HUES48 (cell line): ENCODE data around the gene ABL1.

ENCODE experiments used
- H3K27ac ChIP-seq: one replicate; pipeline ENCODE4 v1.7.0; 2013; ENCODE audit warnings: low read depth, low read length, inconsistent platforms
- H3K27me3 ChIP-seq: 2 replicates; pipeline ENCODE4 v1.6.1; 2013; ENCODE audit warnings: mild to moderate bottlenecking, low read length; ENCODE audit not compliant: control insufficient read depth, insufficient read depth
- H3K36me3 ChIP-seq: 2 replicates; pipeline ENCODE4 v1.6.1; 2013; ENCODE audit warnings: low read length; ENCODE audit not compliant: control insufficient read depth, insufficient read depth
- H3K4me1 ChIP-seq: 2 replicates; pipeline ENCODE4 v1.6.1; 2013; ENCODE audit warnings: mild to moderate bottlenecking, low read length; ENCODE audit not compliant: control insufficient read depth, insufficient read depth
- H3K4me3 ChIP-seq: 2 replicates; pipeline ENCODE4 v1.5.1; 2013; ENCODE audit warnings: mild to moderate bottlenecking, low read depth, low read length
- H3K9ac ChIP-seq: 2 replicates; pipeline ENCODE4 v1.6.1; 2013; ENCODE audit warnings: mild to moderate bottlenecking, low read depth, low read length, moderate library complexity
- H3K9me3 ChIP-seq: 2 replicates; pipeline ENCODE4 v1.6.1; 2013; ENCODE audit warnings: low read length; ENCODE audit not compliant: control insufficient read depth, insufficient read depth

Gene ABL1

GRCh38 chr9:130934246-130934645 lies 99.2 kb downstream of the ABL1 start:
- no peaks in the 10 kb centered on the region for H3K36me3 ChIP-seq
- no peak overlapping the region for H3K9ac ChIP-seq
- H3K4me3 ChIP-seq, result no peak overlapping the region
- H3K4me1 ChIP-seq, result peaks cover 37% of the 10 kb centered on the region
- no peaks in the 10 kb centered on the region for H3K9me3 ChIP-seq
- no peak overlapping the region for H3K27ac ChIP-seq
- peaks cover 45% of the 10 kb centered on the region for H3K27me3 ChIP-seq

- no peak overlapping the region for H3K27ac ChIP-seq
- H3K9me3 ChIP-seq, result no peaks in the 10 kb centered on the region
- no peak overlapping the region for H3K4me3 ChIP-seq
- peaks cover 53% of the 10 kb centered on the region for H3K27me3 ChIP-seq
- H3K9ac ChIP-seq, result no peak overlapping the region
- H3K36me3 ChIP-seq, result no peaks in the 10 kb centered on the region
- peaks cover 37% of the 10 kb centered on the region for H3K4me1 ChIP-seq
Measured at GRCh38 chr9:130934702-130935647, 99.9 kb downstream of the ABL1 start.

- H3K4me1 ChIP-seq, result peaks cover 37% of the 10 kb centered on the region
Measured at GRCh38 chr9:130935648-130936271, 100.7 kb downstream of the ABL1 start.

GRCh38 chr9:130936285-130937117 lies 101.4 kb downstream of the ABL1 start:
- Histone ChIP-seq H3K36me3 (no peaks in the 10 kb centered on the region), H3K27ac (peak overlapping the region; percentile 56), H3K27me3 (peaks cover 64% of the 10 kb centered on the region), H3K4me3 (no peak overlapping the region), H3K9me3 (no peaks in the 10 kb centered on the region), H3K4me1 (peaks cover 41% of the 10 kb centered on the region), H3K9ac (no peak overlapping the region)

More at GRCh38 chr9:130935648-130936271, 100.7 kb downstream of the ABL1 start:
- no peaks in the 10 kb centered on the region for H3K9me3 ChIP-seq
- peak overlapping the region; percentile 56 for H3K27ac ChIP-seq
- peaks cover 60% of the 10 kb centered on the region for H3K27me3 ChIP-seq
- no peak overlapping the region for H3K4me3 ChIP-seq
- H3K9ac ChIP-seq, result no peak overlapping the region
- H3K36me3 ChIP-seq, result no peaks in the 10 kb centered on the region
